Glomerular endothelial cell (primary cell): Measurements from ENCODE around the gene AGMO. TPM values are rescaled to one million over a fixed set of nuclear protein-coding genes. Genes with fewer than 3 reads are reported as not detected.
"Not testable (repeated sequence)": the region's sequence is repeated elsewhere in the genome, so short reads cannot be mapped to it uniquely, and the experiment has no call there.

ENCODE experiments used
- DNase-seq: peaks from one replicate; pipeline ENCODE4 v3.0.0-alpha.2; 2011; ENCODE audit warnings: low read depth, low spot score; ENCODE audit errors: extremely low read depth
- total RNA-seq: library from RNA; depleted of rRNA; stranded (reverse); fragments of >200 nt; gene quantifications from 2 replicates; pipeline ENCODE4 v1.2.3, GENCODE V29; 2015

AGMO gene
- total RNA-seq, 1 donor from 2014 or later = not detected

DNA sequence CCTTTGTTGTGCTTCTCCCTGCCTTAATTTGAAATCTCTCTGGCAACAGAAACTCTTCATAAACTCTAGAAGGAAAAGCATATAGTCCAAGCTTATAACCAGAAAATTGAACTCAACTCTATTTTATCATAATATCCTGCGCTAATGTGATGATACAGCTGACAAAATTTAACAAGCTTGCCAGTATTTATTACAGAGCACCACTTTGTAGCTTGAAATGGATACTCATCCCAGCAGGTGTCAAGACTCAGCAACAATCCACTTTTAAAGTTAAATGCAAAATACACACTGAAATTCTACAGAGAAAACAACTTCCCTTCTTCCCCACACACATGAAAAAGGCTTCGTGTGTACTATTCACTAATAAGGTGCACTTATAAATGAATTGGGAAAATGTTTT, 228.9 kb downstream of the AGMO start:
- no peak for DNase-seq

DNA sequence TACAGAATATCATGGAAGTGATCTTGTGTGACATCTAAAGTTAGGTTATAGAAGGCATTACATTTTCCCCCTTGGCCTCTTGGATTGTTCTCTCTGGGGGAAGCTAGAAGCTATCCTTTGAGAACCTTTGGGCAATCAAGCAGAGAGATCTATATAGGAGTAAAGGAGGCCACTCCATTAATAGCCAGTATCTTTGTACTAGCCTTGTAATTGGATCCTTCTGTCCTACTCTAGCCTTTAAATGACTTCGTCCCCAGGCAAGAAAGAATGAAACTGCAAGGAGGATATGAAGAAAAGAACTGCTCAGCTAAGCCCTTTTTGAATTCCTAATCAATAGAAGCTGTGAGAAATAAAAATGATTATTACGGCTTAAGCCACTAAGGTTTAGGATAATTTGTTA, 230.9 kb downstream of the AGMO start:
- no peak for DNase-seq

DNA sequence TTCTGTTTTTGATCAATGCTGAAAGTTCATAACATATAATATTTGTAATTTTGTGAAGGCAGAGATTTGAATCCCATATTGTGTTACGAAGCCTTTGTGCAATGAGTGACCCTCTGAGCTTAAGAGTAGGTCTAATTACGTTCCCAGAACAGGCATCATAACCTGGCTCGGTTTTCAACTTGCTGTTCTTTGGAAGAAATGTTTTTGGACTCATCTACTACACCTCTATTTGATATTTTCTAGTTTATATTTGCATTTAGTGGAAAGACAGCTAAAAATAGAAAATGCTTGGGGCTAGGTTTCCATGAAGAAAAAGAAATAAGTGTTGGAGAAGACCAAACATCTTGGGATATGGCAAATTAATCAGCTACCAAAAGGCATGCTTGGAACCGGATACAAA, 234.8 kb downstream of the AGMO start:
- no peak for DNase-seq

DNA sequence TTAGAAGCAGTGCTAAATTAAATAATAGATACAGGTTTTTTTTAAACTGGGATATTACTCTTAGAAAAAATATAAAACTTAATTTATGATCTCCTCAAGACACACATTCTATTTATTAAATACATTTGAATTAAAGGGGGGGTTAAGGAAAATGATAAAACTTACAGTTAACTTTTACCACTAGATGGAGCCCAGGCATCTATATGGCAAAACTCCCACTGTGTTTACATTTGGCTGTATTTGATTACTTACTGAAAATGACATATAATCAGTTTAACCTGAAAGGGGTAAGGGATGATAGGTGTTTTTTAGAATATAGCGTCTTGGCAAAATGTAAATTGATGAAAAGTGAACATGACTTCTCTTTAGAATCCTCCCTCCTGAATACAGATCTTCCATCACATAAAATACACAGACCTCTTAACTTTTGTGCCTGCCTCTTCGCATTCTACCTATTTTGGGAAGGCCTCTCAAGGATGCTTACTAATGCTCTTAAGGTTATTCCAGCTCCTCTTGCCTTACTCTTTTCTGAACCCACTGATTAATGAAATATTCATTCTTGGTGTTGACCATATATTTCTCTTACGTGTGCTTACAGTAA, 235.7 kb downstream of the AGMO start:
- DNase-seq = peak; percentile 31

GRCh38 chr7:15323550-15323949, 238.3 kb downstream of the AGMO start:
- DNase-seq = no peak

DNA sequence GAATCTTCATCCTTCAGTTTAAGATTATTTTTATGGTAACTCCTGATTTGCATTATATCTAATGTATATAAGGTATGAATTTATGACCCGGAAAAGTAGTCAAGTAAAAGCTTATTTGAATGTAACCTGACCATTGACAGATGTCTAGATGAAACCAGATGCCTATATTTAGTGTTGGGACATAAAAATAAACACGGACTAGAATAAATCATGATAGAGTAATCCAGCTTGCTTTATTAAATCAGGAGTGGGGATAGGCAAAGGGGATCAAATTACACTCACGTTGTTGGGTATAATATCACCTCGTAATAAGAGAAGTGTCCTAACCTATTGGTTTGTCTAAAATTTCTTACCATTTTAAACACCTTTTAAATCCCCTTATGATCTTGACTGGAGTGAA, 244.6 kb downstream of the AGMO start:
- no peak for DNase-seq

- DNase-seq = no peak
These were observed 246.1 kb downstream of the AGMO start for GRCh38 chr7:15315678-15316077.

- DNase-seq = no peak
These were observed 246.9 kb downstream of the AGMO start for GRCh38 chr7:15314922-15315321.

DNA sequence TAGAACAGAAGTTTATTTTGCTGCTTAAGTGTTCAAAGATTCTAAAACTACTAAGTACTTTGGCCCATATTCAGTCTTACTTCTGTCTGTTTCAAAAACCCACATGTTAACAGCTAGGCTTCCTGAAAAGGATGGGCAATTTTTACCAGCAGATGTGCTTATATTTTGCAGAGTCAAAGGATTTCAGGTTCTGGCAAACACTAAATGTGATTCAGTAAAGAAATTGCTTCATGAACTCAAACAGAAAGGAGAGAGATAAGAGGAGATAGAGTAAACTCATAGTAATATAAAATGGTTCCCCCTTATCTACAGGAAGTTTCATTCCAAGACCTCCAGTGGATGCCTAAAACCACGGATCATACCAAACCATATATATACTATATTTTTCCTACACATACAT, 248.5 kb downstream of the AGMO start:
- DNase-seq = no peak

DNA sequence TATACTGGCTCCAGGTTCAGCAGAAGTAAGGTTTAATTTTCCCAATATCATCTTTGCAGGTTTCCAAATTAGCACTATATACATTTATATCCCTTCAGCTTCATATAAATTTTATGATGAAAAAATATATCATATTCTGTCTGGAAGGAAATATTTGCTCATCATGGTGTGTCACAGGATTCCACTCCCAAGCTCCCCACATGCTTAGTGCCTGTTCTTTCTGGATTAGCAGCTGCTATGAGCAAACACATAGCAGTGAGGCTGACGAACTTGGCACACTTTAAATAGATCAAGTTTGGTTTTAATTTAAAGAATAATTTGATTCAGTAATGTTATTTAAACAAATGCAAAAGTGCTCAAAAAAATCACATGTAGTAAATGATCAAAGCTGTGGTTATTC, 251.9 kb downstream of the AGMO start:
- no peak for DNase-seq

- no peak for DNase-seq
These were observed 253.0 kb downstream of the AGMO start for GRCh38 chr7:15308821-15309220.

DNA sequence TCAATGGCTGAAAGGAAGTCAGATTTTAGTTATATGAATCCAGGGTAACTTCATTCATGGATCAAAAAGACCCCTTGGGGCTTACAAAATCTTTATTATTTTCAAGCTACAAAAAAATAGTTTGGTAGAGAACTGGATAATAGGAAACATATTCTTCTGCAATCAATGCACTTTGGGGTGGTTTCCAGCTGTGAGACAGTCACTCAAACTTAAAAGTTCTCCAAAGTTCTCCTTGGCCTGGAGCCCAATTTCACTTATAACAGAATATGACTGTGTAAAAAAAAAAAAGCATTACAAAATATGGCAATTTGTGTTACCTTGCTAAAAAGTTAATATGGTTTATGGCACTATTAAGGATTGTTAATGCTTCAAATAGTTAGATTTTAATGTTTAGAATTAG, 255.5 kb downstream of the AGMO start:
- DNase-seq = no peak

- peak; percentile 10 for DNase-seq
These were observed 256.7 kb downstream of the AGMO start for GRCh38 chr7:15305002-15305600.

DNA sequence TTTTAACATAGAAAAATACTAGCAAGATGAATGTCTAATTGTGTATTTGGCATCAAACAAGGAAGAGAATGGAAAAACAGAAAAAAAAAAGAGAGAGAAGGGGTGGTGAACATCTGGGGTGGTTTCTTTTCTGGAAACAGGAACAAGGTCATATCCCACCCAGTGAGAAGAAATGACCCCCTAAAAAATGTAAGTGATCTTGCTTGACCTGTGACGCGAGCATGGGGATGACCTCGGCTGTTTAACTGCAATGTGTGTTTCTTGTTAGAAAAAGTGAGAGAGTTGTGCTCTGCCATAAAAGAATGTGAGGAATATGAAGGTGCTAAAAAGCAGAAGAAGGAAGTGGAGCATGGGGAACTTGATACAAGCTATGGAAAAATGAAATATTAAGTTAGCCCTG, 258.5 kb downstream of the AGMO start:
- DNase-seq = no peak

- not testable (repeated sequence) for DNase-seq
These were observed 260.8 kb downstream of the AGMO start for GRCh38 chr7:15300986-15301385.

GRCh38 chr7:15292138-15292537, 269.7 kb downstream of the AGMO start:
- DNase-seq = no peak

DNA sequence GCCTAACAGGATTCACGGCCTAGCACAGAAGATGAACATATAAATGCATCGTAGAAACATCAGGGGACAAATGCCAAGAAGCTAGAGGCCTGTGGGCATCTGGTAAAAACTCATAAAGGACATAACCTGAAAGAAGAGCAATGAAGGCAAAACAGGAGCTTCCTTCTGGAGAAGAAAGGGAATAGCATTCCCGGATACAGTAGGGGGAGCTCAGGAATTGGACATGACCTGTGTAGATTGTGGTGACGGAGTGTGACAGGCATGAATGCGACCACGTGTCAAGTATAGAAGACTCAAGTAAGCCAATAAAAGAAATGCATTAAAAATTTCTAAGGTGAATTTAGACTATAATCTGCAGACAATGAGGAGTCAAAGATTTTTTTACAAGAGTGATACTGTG, 270.1 kb downstream of the AGMO start:
- no peak for DNase-seq

GRCh38 chr7:15288741-15289140, 273.1 kb downstream of the AGMO start:
- no peak for DNase-seq

DNA sequence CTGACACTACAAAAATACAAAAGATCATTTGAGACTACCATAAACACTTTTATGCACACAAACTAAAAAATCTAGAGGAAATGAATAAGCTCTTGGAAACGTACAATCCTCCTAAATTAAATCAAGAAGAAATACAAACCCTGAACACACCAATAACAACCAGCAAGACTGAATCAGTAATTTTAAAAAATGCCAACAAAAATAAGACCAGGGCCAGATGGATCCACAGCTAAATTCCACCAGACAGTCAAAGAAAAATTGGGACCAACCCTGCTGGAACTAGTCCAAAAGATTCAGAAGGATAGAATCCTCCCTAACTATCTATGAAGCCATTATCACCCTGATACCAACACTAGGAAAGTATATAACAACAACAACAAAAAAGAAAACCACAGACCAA, 277.4 kb downstream of the AGMO start:
- DNase-seq = no peak

- DNase-seq = no peak
These were observed 281.6 kb downstream of the AGMO start for GRCh38 chr7:15280078-15280733.

GRCh38 chr7:15279640-15280039, 282.2 kb downstream of the AGMO start:
- no peak for DNase-seq

- no peak for DNase-seq
These were observed 304.1 kb downstream of the AGMO start for GRCh38 chr7:15257689-15258088.
